GM19467 (cell line): Measurements from ENCODE around the gene ADORA2A.
"Not testable (repeated sequence)": the region's sequence is repeated elsewhere in the genome, so short reads cannot be mapped to it uniquely, and the experiment has no call there.

Experiments
- ATAC-seq: cut with Tn5 transposase; IDR thresholded peaks from one replicate; pipeline ENCODE4 v1.9.1; 2021; ENCODE audit warnings: mild to moderate bottlenecking, moderate library complexity; ENCODE audit not compliant: unreplicated experiment

The ADORA2A gene

DNA sequence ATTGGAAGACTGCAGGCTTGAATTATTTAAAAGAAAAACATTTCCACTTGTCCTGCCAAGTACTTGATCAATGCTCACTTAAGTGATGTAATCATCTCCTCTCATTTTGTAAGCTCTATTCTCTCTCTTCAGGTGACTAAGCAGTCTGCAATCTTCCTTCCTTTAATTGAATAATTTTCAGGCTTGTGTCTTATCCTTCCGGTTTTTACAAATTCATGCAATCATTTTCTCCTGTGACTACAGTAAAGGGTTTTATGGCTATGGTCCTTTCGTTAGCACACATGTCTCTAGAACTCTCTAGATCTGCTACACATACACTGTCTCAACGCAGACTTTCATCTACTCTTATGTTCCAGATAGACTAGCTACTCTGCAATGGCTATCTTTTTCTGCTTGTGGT is 55.2 kb downstream of the ADORA2A start:
- no peak for ATAC-seq

DNA sequence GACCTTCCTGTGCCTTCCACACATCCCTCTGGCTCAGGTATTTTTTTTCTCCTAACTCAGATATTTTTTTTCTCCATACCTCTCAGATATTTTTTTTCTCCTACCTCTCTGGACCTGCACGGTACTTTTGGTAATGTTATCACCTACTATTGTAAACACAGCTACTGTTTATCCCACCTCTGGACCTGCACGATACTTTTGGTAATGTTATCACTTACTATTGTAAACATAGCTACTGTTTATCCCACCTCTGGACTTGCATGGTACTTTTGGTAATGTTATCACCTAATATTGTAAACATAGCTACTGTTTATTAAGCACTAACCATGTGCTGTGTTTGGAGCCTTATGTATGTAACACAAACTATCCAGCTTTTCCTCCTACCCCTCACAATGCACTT is 55.6 kb downstream of the ADORA2A start:
- ATAC-seq, result no peak

DNA sequence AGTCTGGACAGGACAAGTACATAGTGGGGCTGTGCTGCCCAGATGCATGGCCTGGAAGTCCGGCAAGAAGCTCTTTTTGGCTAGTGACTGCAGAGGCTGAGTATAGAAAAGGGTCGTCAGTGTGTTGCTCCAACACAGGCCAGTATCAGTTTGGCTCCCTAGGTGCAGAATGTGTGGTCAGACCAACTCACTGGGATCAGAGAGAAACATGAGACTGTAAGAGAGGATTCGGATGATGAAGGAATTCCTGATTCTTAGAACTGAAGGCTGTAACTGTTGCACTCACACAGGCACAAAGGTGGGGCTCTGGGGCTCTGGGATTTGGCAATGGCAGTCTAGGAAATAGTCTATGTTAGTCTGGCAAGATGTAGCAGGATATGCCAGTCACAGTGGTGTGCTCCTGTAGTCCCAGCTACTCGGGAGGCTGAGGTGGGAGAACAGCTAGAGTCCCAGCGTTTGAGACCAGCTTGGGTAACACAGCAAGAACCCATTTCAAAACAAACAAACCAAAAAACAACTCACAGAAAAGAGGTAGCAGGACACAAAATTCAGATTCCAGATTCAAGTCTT is 56.7 kb downstream of the ADORA2A start:
- ATAC-seq, result no peak

DNA sequence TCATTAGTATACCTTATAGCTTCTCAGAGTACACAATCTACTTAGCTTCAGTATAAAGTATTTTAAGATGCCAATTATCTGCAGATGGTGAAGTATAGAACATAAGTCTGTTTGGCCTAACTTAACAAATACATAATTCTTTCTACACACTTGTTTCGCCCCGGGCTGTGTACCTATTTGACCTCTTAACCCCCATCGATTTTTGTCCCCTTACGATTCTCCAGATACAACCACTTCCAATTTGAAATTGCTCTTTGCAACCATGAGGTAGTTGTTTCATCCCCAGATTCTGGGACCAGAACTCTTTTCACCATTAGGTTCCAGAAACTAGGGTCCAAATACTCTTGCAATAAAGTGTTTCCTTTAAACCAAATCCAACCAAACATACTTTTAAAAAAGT is 57.8 kb downstream of the ADORA2A start:
- ATAC-seq, result no peak

DNA sequence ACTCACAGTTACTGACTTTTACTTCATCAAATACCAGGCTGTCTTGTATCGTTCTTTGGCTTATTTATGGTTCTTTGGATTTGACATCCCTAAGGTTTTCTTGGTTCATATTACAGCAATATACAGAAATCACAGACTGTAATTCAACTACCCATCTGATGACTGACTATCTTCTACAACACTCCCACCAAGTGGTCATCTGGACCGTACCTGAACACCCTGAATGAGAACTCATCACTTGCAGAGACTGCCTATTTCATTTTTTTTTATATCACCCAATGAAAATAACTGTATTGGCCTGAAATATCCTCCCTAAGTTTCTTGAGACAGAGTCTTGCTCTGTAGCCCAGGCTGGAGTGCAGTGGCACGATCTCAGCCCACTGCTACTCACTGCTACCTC is 58.2 kb downstream of the ADORA2A start:
- no peak for ATAC-seq

DNA sequence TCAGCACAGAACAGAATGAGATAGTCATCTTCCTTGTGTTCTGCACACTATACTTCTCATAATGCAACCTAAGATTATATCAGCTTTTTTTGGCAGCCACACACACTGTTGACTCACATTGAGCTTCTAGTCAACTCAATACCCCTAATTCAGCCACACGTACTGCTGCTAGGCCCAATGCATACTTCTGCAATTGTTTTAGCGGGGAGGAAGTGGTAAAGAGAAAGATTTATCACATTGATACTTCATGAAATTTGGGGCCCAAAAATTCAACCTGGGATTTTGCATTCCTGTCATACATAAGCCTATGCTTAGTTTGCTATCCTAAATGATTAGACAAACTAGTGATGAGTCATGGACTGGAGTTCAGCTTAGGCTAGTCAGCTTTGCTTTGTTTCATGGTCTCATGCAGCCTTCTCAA is 59.1 kb downstream of the ADORA2A start:
- no peak for ATAC-seq

DNA sequence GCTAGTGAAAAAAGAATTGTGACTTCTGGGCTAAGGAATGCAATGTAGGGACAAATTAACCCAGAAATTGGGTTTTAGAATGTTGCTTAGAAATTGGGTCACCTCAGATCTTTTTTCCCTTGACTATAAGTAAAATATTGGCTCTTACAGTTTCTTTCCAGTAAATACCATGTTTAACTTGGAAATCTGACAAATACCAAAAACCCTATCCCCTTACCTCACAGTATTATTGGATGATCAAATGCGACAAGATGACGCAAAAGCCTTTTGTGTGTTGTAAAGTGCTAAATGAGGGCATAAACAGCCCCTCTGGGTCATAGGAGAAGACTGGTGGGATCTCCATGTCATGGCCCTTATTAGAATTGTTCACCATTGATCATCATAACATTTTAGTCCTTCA is 61.6 kb downstream of the ADORA2A start:
- ATAC-seq, result no peak

DNA sequence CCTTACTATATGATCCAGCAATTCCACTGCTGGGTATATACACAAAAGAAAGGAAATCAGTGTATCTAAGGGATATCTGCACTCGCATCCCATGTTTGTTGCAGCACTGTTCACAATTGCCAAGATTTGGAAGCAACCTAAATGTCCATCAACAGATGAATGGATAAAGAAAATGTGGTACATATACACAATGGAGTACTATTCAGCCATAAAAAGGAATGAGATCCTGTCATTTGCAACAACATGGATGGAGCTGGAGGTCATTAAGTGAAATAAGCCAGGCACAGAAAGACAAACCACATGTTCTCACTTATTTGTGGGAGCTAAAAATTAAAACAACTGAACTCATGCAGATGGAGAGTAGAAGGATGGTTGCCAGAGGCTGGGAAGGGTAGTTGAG is 62.0 kb downstream of the ADORA2A start:
- not testable (repeated sequence) for ATAC-seq
